Stimulated activated CD4-positive, alpha-beta T cell treated with anti-CD3 and anti-CD28 coated beads, Interleukin-12 subunit alpha, Interleukin-12 subunit beta, amount 100 ng/mL, for 24 hours (primary cell): ENCODE results near the gene DICER1.

Experiments used
- DNase-seq, 2 experiments: peaks; one replicate each; pipeline ENCODE4 v3.0.0-alpha.2; 2020; ENCODE audit warnings: low read depth in 2 of 2

The DICER1 gene

GRCh38 chr14:95125915-95126314 is 31.4 kb downstream of the DICER1 start:
- no peak for DNase-seq

- DNase-seq: no peak
Measured at GRCh38 chr14:95125221-95125620, 32.1 kb downstream of the DICER1 start.

- no peak for DNase-seq
Measured at GRCh38 chr14:95123891-95124579, 33.3 kb downstream of the DICER1 start.

- no peak for DNase-seq
Measured at GRCh38 chr14:95122621-95122945, 34.7 kb downstream of the DICER1 start.

GRCh38 chr14:95121911-95122620 is 35.3 kb downstream of the DICER1 start:
- DNase-seq: no peak

- DNase-seq: no peak
Measured at GRCh38 chr14:95119336-95119735, 38.0 kb downstream of the DICER1 start.

- no peak for DNase-seq
Measured at GRCh38 chr14:95117937-95118721, 39.2 kb downstream of the DICER1 start.

- DNase-seq: no peak
Measured at GRCh38 chr14:95113476-95113875, 43.9 kb downstream of the DICER1 start.

- DNase-seq: no peak
Measured at GRCh38 chr14:95111507-95112164, 45.7 kb downstream of the DICER1 start.

- DNase-seq: no peak
Measured at GRCh38 chr14:95110178-95110577, 47.2 kb downstream of the DICER1 start.

- DNase-seq: no peak
Measured at GRCh38 chr14:95107711-95108110, 49.6 kb downstream of the DICER1 start.

GRCh38 chr14:95106971-95107370 is 50.4 kb downstream of the DICER1 start:
- no peak for DNase-seq

GRCh38 chr14:95104911-95105310 is 52.4 kb downstream of the DICER1 start:
- DNase-seq: no peak

- no peak for DNase-seq
Measured at GRCh38 chr14:95102680-95103044, 54.7 kb downstream of the DICER1 start.

- DNase-seq: no peak
Measured at GRCh38 chr14:95101736-95102679, 55.3 kb downstream of the DICER1 start.

- DNase-seq: peak in 1 of 2 experiments; percentile 8
Measured at GRCh38 chr14:95098984-95099599, 58.2 kb downstream of the DICER1 start.

GRCh38 chr14:95097385-95097784 is 59.9 kb downstream of the DICER1 start:
- DNase-seq: no peak

- no peak for DNase-seq
Measured at GRCh38 chr14:95096476-95096875, 60.9 kb downstream of the DICER1 start.

GRCh38 chr14:95095996-95096395 is 61.3 kb downstream of the DICER1 start:
- no peak for DNase-seq

- DNase-seq: no peak
Measured at GRCh38 chr14:95092723-95093122, 64.6 kb downstream of the DICER1 start.

- DNase-seq: no peak
Measured at GRCh38 chr14:95091581-95091980, 65.7 kb downstream of the DICER1 start.
